A549 (cell line): ENCODE measurements around the gene PHPT1.

ENCODE experiments used
- HDAC2 ChIP-seq: fragments of 200-600 bp; sonication (generic); IDR thresholded peaks from 2 replicates; pipeline ENCODE4 v1.6.1; 2016
- KDM1A ChIP-seq: fragments of 200-600 bp; sonication (generic); IDR thresholded peaks from 2 replicates; pipeline ENCODE4 v1.6.1; 2016; ENCODE audit warnings: low read depth, mild to moderate bottlenecking
- NR3C1 ChIP-seq: fragments of >200 bp; sonication (Bioruptor Twin); formaldehyde crosslinking; IDR thresholded peaks from 3 replicates; pipeline ENCODE4 v1.6.1; 2017
- POLR2A ChIP-seq: IDR thresholded peaks from 2 replicates; pipeline ENCODE4 v1.6.1; 2012; ENCODE audit warnings: mild to moderate bottlenecking, low read length
- RCOR1 ChIP-seq: fragments of 150-350 bp; IDR thresholded peaks from 2 replicates; pipeline ENCODE4 v1.6.1; 2014; ENCODE audit warnings: antibody characterized with exemption, low read length, low read depth
- ZSCAN20 ChIP-seq: fragments of 250-450 bp; sonication (Bioruptor Pico); IDR thresholded peaks from 2 replicates; pipeline ENCODE4 v1.8.0; 2022; ENCODE audit warnings: mild to moderate bottlenecking, moderate library complexity
- TF ChIP-seq, protein P1 (sequence below): IDR thresholded peaks from 2 replicates; pipeline ENCODE4 v1.6.1; 2012
- TF ChIP-seq, protein P2 (sequence below): fragments of >200 bp; sonication (Bioruptor Twin); formaldehyde crosslinking; IDR thresholded peaks from 3 replicates; pipeline ENCODE4 v1.5.1; 2016
- TF ChIP-seq, protein P3 (sequence below): fragments of 450-650 bp; IDR thresholded peaks from 2 replicates; pipeline ENCODE4 v1.6.1; 2014; ENCODE audit warnings: antibody characterized with exemption

DNA sequence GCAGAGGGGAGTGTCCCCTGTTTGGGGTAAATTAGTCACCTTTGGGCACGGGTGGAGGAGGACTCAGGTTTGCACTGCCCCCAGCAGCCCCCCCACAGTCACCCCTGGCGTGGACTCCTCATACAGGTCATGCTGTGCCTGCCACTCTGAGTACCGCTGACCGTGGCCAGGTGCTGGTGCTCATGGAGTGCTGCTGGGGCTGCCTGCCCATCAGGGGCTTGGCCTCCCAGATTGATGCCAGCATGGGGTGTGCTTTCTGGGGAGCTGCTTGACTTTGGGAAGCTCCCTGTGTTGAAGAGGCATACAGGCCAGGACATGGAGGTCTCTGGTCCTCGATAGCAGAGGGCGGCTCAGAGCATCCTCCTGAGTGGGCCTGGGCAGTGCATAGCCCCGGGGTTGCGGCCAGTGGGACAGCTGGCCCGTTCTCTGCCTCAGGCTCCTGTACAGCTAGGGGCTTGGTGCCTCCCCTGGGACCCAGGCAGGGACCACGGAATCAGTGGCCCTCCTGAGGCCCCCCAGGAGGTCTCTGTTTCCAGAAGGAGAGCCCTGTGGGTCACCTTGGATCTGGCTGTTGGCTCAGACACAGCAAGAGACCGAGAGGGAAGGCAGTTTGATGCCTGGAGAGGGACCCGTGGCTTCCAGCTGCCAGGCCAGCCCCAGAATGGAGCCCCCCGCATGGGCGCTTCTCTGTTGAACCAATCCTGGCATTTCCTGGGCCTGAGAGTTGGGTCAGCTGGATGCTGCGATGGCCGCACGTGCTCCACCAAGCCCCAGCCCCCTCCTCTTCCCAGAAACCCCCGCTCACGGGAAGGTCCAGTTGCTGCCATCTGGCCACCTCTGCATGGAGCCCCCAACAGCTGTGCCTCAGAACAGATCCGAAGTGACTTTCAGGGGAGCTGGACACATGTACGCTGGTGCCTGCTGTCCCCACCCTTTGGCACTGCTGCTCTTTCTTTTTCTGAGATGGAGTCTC lies 13.0 kb upstream of the PHPT1 start:
- TF ChIP-seq, protein P1, sequence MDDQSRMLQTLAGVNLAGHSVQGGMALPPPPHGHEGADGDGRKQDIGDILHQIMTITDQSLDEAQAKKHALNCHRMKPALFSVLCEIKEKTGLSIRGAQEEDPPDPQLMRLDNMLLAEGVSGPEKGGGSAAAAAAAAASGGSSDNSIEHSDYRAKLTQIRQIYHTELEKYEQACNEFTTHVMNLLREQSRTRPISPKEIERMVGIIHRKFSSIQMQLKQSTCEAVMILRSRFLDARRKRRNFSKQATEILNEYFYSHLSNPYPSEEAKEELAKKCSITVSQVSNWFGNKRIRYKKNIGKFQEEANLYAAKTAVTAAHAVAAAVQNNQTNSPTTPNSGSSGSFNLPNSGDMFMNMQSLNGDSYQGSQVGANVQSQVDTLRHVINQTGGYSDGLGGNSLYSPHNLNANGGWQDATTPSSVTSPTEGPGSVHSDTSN = no peak
- TF ChIP-seq HDAC2 = no peak
- TF ChIP-seq, protein P2, sequence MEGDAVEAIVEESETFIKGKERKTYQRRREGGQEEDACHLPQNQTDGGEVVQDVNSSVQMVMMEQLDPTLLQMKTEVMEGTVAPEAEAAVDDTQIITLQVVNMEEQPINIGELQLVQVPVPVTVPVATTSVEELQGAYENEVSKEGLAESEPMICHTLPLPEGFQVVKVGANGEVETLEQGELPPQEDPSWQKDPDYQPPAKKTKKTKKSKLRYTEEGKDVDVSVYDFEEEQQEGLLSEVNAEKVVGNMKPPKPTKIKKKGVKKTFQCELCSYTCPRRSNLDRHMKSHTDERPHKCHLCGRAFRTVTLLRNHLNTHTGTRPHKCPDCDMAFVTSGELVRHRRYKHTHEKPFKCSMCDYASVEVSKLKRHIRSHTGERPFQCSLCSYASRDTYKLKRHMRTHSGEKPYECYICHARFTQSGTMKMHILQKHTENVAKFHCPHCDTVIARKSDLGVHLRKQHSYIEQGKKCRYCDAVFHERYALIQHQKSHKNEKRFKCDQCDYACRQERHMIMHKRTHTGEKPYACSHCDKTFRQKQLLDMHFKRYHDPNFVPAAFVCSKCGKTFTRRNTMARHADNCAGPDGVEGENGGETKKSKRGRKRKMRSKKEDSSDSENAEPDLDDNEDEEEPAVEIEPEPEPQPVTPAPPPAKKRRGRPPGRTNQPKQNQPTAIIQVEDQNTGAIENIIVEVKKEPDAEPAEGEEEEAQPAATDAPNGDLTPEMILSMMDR = no peak
- no peak for TF ChIP-seq RCOR1
- TF ChIP-seq POLR2A = no peak
- no peak for TF ChIP-seq KDM1A
- TF ChIP-seq, protein P3, sequence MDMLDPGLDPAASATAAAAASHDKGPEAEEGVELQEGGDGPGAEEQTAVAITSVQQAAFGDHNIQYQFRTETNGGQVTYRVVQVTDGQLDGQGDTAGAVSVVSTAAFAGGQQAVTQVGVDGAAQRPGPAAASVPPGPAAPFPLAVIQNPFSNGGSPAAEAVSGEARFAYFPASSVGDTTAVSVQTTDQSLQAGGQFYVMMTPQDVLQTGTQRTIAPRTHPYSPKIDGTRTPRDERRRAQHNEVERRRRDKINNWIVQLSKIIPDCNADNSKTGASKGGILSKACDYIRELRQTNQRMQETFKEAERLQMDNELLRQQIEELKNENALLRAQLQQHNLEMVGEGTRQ = no peak
- TF ChIP-seq NR3C1 = no peak
- TF ChIP-seq ZSCAN20 (CRISPR knock-in tag) = no peak
